RWPE1 (cell line): ENCODE results near the gene KCNQ2.

Experiments
- CTCF ChIA-PET: fragments of 350-600 bp; sonication (Branson Sonifier 250); formaldehyde crosslinking; extraction: SDS; loops from one replicate; lab custom pipeline; 2021; lab: Yijun Ruan, JAX
- POLR2A ChIA-PET: fragments of 400-600 bp; formaldehyde crosslinking; extraction: SDS; loops from one replicate; lab custom pipeline; 2020; ENCODE audit warnings: antibody characterized with exemption; ENCODE audit not compliant: low non-redundant PET; lab: Yijun Ruan, JAX
- DNase-seq: peaks from one replicate; pipeline ENCODE4 v3.0.0; 2012; ENCODE audit warnings: low spot score
- H3K27ac ChIP-seq: fragments of 450-650 bp; 2 replicates; pipeline ENCODE4 v1.5.1; 2017
- CTCF ChIP-seq: fragments of 450-650 bp; conservative IDR thresholded peaks from 2 replicates; pipeline ENCODE4 v1.5.1; 2017; ENCODE audit warnings: low read depth, mild to moderate bottlenecking

KCNQ2 gene

GRCh38 chr20:63491635-63492230, 19.3 kb upstream of the KCNQ2 start:
- no peak overlapping the region for H3K27ac ChIP-seq
- POLR2A ChIA-PET = no interaction called here
- no peak for DNase-seq
- CTCF ChIA-PET = no interaction called here
- no peak for TF ChIP-seq CTCF

- TF ChIP-seq CTCF = no peak
- no peak for DNase-seq
- no peak overlapping the region for H3K27ac ChIP-seq
- CTCF ChIA-PET = interaction anchor here (1.0 kb wide), 1 partner anchor 182 kb away, joined by 3 read pairs; no protein-coding TSS in a partner anchor
- POLR2A ChIA-PET = no interaction called here
Measured at GRCh38 chr20:63491078-63491477, 18.6 kb upstream of the KCNQ2 start.

- CTCF ChIA-PET = interaction anchor here (1.0 kb wide), 1 partner anchor 181 kb away, joined by 3 read pairs; no protein-coding TSS in a partner anchor
- H3K27ac ChIP-seq = no peak overlapping the region
- POLR2A ChIA-PET = no interaction called here
- TF ChIP-seq CTCF = no peak
- DNase-seq = no peak
Measured at GRCh38 chr20:63490416-63490815, 18.0 kb upstream of the KCNQ2 start.

- no peak for TF ChIP-seq CTCF
Measured at GRCh38 chr20:63488315-63489251, 16.1 kb upstream of the KCNQ2 start.

GRCh38 chr20:63487781-63488241, 15.4 kb upstream of the KCNQ2 start:
- no peak for DNase-seq
- ChIA-PET POLR2A (no interaction called here), CTCF (interaction anchor here (0.9 kb wide), 2 partner anchors 9 kb away, joined by 4 to 7 read pairs; no protein-coding TSS in a partner anchor)
- no peak overlapping the region for H3K27ac ChIP-seq
- no peak for TF ChIP-seq CTCF

More at GRCh38 chr20:63488315-63489251, 16.1 kb upstream of the KCNQ2 start:
- no peak for DNase-seq
- H3K27ac ChIP-seq = no peak overlapping the region
- ChIA-PET POLR2A (interaction anchor here (0.5 kb wide), 1 partner anchor 33 kb away, joined by 10 read pairs; no protein-coding TSS in a partner anchor), CTCF (interaction anchor here (0.9 to 1.1 kb wide), 2 partner anchors 8 to 47 kb away, joined by 3 to 4 read pairs; no protein-coding TSS in a partner anchor)

- no peak for DNase-seq
- no peak overlapping the region for H3K27ac ChIP-seq
- TF ChIP-seq CTCF = no peak
- POLR2A ChIA-PET = no interaction called here
- CTCF ChIA-PET = interaction anchor here (0.5 to 0.9 kb wide), 2 partner anchors 9 to 28 kb away, joined by 4 to 7 read pairs; no protein-coding TSS in a partner anchor
Measured at GRCh38 chr20:63487116-63487764, 14.8 kb upstream of the KCNQ2 start.
